Jurkat, Clone E6-1 (cell line): ENCODE data around the gene RPP21.

Experiments
- DNase-seq: peaks from one replicate; pipeline ENCODE4 v3.0.0-alpha.2; 2011; ENCODE audit warnings: low read depth, low spot score
- H3K4me3 ChIP-seq: 2 replicates; pipeline ENCODE4 v1.5.1; 2011; ENCODE audit warnings: mild to moderate bottlenecking, low read length, control low read depth, moderate library complexity

Gene RPP21

GRCh38 chr6:30327232-30327746 lies 17.7 kb upstream of the RPP21 start:
- no peak for DNase-seq
- peak overlapping the region; percentile 91 for H3K4me3 ChIP-seq

- DNase-seq: no peak
These were observed 16.6 kb upstream of the RPP21 start for GRCh38 chr6:30328397-30328796.

GRCh38 chr6:30329331-30329730 lies 15.6 kb upstream of the RPP21 start:
- DNase-seq: no peak

More at GRCh38 chr6:30328397-30328796, 16.6 kb upstream of the RPP21 start:
- H3K4me3 ChIP-seq: no peak overlapping the region

GRCh38 chr6:30331981-30332380 lies 13.0 kb upstream of the RPP21 start:
- no peak for DNase-seq

More at GRCh38 chr6:30329331-30329730, 15.6 kb upstream of the RPP21 start:
- no peak overlapping the region for H3K4me3 ChIP-seq

GRCh38 chr6:30334075-30334783 lies 10.7 kb upstream of the RPP21 start:
- no peak for DNase-seq
- no peak overlapping the region for H3K4me3 ChIP-seq

More at GRCh38 chr6:30331981-30332380, 13.0 kb upstream of the RPP21 start:
- H3K4me3 ChIP-seq: no peak overlapping the region

- DNase-seq: no peak
- no peak overlapping the region for H3K4me3 ChIP-seq
These were observed 4.3 kb upstream of the RPP21 start for GRCh38 chr6:30340589-30341054.

GRCh38 chr6:30341218-30341617 lies 3.7 kb upstream of the RPP21 start:
- H3K4me3 ChIP-seq: no peak overlapping the region
- no peak for DNase-seq

- DNase-seq: no peak
- no peak overlapping the region for H3K4me3 ChIP-seq
These were observed 3.2 kb upstream of the RPP21 start for GRCh38 chr6:30341728-30342127.

GRCh38 chr6:30344191-30344867 lies 627 bp upstream of the RPP21 start:
- peak overlapping the region; percentile 75 for H3K4me3 ChIP-seq
- no peak for DNase-seq

- DNase-seq: no peak
- H3K4me3 ChIP-seq: peak overlapping the region; percentile 75
These were observed 896 bp downstream of the RPP21 start for GRCh38 chr6:30345852-30346251.

GRCh38 chr6:30348957-30349356 lies 4.0 kb downstream of the RPP21 start:
- DNase-seq: no peak
- no peak overlapping the region for H3K4me3 ChIP-seq

- H3K4me3 ChIP-seq: no peak overlapping the region
- no peak for DNase-seq
These were observed 4.6 kb downstream of the RPP21 start for GRCh38 chr6:30349421-30350177.

- H3K4me3 ChIP-seq: no peak overlapping the region
- DNase-seq: no peak
These were observed 5.6 kb downstream of the RPP21 start for GRCh38 chr6:30350524-30350923.

- no peak overlapping the region for H3K4me3 ChIP-seq
- no peak for DNase-seq
These were observed 7.6 kb downstream of the RPP21 start for GRCh38 chr6:30352550-30352949.

GRCh38 chr6:30355281-30355680 lies 10.3 kb downstream of the RPP21 start:
- DNase-seq: no peak
- no peak overlapping the region for H3K4me3 ChIP-seq

GRCh38 chr6:30356536-30356935 lies 11.6 kb downstream of the RPP21 start:
- DNase-seq: no peak
- H3K4me3 ChIP-seq: no peak overlapping the region

- DNase-seq: peak; percentile 47
- H3K4me3 ChIP-seq: no peak overlapping the region
These were observed 13.0 kb downstream of the RPP21 start for GRCh38 chr6:30357678-30358540.

- H3K4me3 ChIP-seq: no peak overlapping the region
- no peak for DNase-seq
These were observed 14.3 kb downstream of the RPP21 start for GRCh38 chr6:30359276-30359675.

- no peak overlapping the region for H3K4me3 ChIP-seq
- DNase-seq: no peak
These were observed 15.2 kb downstream of the RPP21 start for GRCh38 chr6:30360139-30360538.
